WTC11 (cell line): Measurements from ENCODE around the gene RBP3.

Experiments used
- CREM ChIP-seq: sonication (generic); formaldehyde crosslinking; IDR thresholded peaks from 2 replicates; pipeline ENCODE4 v1.8.1; 2022; ENCODE audit warnings: mild to moderate bottlenecking, missing genetic modification reagents, moderate library complexity
- GTF2I ChIP-seq: fragments of 250-450 bp; sonication (Bioruptor Pico); conservative IDR thresholded peaks from 2 replicates; pipeline ENCODE4 v1.4.0; 2021; ENCODE audit warnings: mild to moderate bottlenecking
- IRF2 ChIP-seq: sonication (generic); formaldehyde crosslinking; IDR thresholded peaks from 2 replicates; pipeline ENCODE4 v1.8.0; 2022; ENCODE audit warnings: low read depth, missing genetic modification reagents, borderline replicate concordance
- TF ChIP-seq, protein P1 (sequence below): sonication (generic); formaldehyde crosslinking; IDR thresholded peaks from 2 replicates; pipeline ENCODE4 v1.8.0; 2022; ENCODE audit warnings: mild to moderate bottlenecking, missing genetic modification reagents
- TF ChIP-seq, protein P2 (sequence below): fragments of 250-450 bp; sonication (Bioruptor Pico); IDR thresholded peaks from 2 replicates; pipeline ENCODE4 v2.1.2; 2022; ENCODE audit warnings: mild to moderate bottlenecking, moderate library complexity
- TF ChIP-seq, protein P3 (sequence below): fragments of 200-600 bp; IDR thresholded peaks from 2 replicates; pipeline ENCODE4 v1.8.0; 2022; ENCODE audit warnings: antibody characterized with exemption
- TF ChIP-seq, protein P4 (sequence below): sonication (generic); formaldehyde crosslinking; IDR thresholded peaks from 2 replicates; pipeline ENCODE4 v1.8.0; 2023; ENCODE audit warnings: mild to moderate bottlenecking, missing genetic modification reagents

DNA sequence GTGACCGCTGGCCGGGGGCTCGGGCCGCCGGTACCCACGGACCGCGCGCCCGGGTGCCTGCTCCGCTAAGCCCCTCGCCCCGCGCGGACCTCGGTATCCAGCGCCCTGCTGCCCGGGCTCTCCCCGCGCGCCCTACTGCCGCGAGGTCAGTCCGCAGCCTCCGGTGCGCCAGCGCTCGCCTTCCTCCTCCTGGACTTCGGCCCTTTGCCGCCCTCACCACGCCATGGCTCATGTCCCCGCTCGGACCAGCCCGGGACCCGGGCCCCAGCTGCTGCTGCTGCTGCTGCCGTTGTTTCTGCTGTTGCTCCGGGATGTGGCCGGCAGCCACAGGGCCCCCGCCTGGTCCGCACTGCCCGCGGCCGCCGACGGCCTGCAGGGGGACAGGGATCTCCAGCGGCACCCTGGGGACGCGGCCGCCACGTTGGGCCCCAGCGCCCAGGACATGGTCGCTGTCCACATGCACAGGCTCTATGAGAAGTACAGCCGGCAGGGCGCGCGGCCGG lies 47.7 kb upstream of the RBP3 start:
- TF ChIP-seq, protein P1, sequence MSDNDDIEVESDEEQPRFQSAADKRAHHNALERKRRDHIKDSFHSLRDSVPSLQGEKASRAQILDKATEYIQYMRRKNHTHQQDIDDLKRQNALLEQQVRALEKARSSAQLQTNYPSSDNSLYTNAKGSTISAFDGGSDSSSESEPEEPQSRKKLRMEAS (CRISPR knock-in tag): 0 out of 2 replicates have a peak, but pooled peaks have one; percentile 50
- TF ChIP-seq, protein P2, sequence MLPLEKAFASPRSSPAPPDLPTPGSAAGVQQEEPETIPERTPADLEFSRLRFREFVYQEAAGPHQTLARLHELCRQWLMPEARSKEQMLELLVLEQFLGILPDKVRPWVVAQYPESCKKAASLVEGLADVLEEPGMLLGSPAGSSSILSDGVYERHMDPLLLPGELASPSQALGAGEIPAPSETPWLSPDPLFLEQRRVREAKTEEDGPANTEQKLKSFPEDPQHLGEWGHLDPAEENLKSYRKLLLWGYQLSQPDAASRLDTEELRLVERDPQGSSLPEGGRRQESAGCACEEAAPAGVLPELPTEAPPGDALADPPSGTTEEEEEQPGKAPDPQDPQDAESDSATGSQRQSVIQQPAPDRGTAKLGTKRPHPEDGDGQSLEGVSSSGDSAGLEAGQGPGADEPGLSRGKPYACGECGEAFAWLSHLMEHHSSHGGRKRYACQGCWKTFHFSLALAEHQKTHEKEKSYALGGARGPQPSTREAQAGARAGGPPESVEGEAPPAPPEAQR (CRISPR knock-in tag): no peak
- TF ChIP-seq, protein P3, sequence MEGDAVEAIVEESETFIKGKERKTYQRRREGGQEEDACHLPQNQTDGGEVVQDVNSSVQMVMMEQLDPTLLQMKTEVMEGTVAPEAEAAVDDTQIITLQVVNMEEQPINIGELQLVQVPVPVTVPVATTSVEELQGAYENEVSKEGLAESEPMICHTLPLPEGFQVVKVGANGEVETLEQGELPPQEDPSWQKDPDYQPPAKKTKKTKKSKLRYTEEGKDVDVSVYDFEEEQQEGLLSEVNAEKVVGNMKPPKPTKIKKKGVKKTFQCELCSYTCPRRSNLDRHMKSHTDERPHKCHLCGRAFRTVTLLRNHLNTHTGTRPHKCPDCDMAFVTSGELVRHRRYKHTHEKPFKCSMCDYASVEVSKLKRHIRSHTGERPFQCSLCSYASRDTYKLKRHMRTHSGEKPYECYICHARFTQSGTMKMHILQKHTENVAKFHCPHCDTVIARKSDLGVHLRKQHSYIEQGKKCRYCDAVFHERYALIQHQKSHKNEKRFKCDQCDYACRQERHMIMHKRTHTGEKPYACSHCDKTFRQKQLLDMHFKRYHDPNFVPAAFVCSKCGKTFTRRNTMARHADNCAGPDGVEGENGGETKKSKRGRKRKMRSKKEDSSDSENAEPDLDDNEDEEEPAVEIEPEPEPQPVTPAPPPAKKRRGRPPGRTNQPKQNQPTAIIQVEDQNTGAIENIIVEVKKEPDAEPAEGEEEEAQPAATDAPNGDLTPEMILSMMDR: no peak
- no peak for TF ChIP-seq CREM (CRISPR knock-in tag)
- no peak for TF ChIP-seq GTF2I
- TF ChIP-seq IRF2 (CRISPR knock-in tag): no peak
- TF ChIP-seq, protein P4, sequence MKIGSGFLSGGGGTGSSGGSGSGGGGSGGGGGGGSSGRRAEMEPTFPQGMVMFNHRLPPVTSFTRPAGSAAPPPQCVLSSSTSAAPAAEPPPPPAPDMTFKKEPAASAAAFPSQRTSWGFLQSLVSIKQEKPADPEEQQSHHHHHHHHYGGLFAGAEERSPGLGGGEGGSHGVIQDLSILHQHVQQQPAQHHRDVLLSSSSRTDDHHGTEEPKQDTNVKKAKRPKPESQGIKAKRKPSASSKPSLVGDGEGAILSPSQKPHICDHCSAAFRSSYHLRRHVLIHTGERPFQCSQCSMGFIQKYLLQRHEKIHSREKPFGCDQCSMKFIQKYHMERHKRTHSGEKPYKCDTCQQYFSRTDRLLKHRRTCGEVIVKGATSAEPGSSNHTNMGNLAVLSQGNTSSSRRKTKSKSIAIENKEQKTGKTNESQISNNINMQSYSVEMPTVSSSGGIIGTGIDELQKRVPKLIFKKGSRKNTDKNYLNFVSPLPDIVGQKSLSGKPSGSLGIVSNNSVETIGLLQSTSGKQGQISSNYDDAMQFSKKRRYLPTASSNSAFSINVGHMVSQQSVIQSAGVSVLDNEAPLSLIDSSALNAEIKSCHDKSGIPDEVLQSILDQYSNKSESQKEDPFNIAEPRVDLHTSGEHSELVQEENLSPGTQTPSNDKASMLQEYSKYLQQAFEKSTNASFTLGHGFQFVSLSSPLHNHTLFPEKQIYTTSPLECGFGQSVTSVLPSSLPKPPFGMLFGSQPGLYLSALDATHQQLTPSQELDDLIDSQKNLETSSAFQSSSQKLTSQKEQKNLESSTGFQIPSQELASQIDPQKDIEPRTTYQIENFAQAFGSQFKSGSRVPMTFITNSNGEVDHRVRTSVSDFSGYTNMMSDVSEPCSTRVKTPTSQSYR (CRISPR knock-in tag): no peak
